ENCODE measurements around the gene DDIT4. TPM values are rescaled to one million over a fixed set of nuclear protein-coding genes. Genes with fewer than 3 reads are reported as not detected.

DDIT4 gene
- total RNA-seq, 1 donor from 2014 or later, result 257 TPM

- H3K79me2 ChIP-seq (ENCODE audit: low read depth), result no peaks in the 10 kb centered on the region
- H3K4me3 ChIP-seq, result no peak overlapping the region
- H3K4me1 ChIP-seq, result peaks cover 12% of the 10 kb centered on the region
- no peaks in the 10 kb centered on the region for H3K36me3 ChIP-seq
- Mint-ChIP-seq H3K9me3 (no peaks in the 10 kb centered on the region), H3K4me1 (peaks cover 32% of the 10 kb centered on the region), H3K27ac (no peak overlapping the region), H3K4me3 (no peak overlapping the region), H3K36me3 (no peaks in the 10 kb centered on the region), H3K27me3 (ENCODE audit: insufficient read depth, low read depth) (peaks cover 4% of the 10 kb centered on the region)
- no peak overlapping the region for H3K4me2 ChIP-seq
- no peaks in the 10 kb centered on the region for H3K27me3 ChIP-seq
- H3K9me3 ChIP-seq (ENCODE audit: low read depth), result no peaks in the 10 kb centered on the region
- H3K9ac ChIP-seq, result no peak overlapping the region
- H3K27ac ChIP-seq, result no peak overlapping the region
- no peaks in the 10 kb centered on the region for H4K20me1 ChIP-seq (ENCODE audit: low read depth)
- TF ChIP-seq, protein P1, sequence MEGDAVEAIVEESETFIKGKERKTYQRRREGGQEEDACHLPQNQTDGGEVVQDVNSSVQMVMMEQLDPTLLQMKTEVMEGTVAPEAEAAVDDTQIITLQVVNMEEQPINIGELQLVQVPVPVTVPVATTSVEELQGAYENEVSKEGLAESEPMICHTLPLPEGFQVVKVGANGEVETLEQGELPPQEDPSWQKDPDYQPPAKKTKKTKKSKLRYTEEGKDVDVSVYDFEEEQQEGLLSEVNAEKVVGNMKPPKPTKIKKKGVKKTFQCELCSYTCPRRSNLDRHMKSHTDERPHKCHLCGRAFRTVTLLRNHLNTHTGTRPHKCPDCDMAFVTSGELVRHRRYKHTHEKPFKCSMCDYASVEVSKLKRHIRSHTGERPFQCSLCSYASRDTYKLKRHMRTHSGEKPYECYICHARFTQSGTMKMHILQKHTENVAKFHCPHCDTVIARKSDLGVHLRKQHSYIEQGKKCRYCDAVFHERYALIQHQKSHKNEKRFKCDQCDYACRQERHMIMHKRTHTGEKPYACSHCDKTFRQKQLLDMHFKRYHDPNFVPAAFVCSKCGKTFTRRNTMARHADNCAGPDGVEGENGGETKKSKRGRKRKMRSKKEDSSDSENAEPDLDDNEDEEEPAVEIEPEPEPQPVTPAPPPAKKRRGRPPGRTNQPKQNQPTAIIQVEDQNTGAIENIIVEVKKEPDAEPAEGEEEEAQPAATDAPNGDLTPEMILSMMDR (IDR thresholded peaks at IDR 0.05), result no peak
- TF ChIP-seq EZH2 (IDR thresholded peaks at IDR 0.05) (no peak), EZH2phosphoT487 (IDR thresholded peaks at IDR 0.05) (no peak)
- H2AFZ ChIP-seq (replicated peaks), result no peak overlapping the region
- H3F3A ChIP-seq (ENCODE audit: low read depth), result no peaks in the 10 kb centered on the region
- no peak for DNase-seq (ENCODE audit: low spot score)
These were observed 37.9 kb downstream of the DDIT4 start for GRCh38 chr10:72311667-72312066.

GRCh38 chr10:72312865-72313391, 39.2 kb downstream of the DDIT4 start:
- Histone ChIP-seq H3K27ac (no peak overlapping the region), H3K4me2 (no peak overlapping the region), H3F3A (ENCODE audit: low read depth) (no peaks in the 10 kb centered on the region), H3K4me1 (peaks cover 12% of the 10 kb centered on the region), H3K4me3 (no peak overlapping the region), H3K9me3 (ENCODE audit: low read depth) (no peaks in the 10 kb centered on the region), H4K20me1 (ENCODE audit: low read depth) (no peaks in the 10 kb centered on the region), H3K9ac (no peak overlapping the region), H3K36me3 (no peaks in the 10 kb centered on the region), H3K79me2 (ENCODE audit: low read depth) (no peaks in the 10 kb centered on the region), H2AFZ (replicated peaks) (no peak overlapping the region), H3K27me3 (peaks cover under 1% of the 10 kb centered on the region)
- Mint-ChIP-seq H3K27me3 (ENCODE audit: insufficient read depth, low read depth) (peaks cover 7% of the 10 kb centered on the region), H3K4me1 (peaks cover 36% of the 10 kb centered on the region), H3K36me3 (no peaks in the 10 kb centered on the region), H3K9me3 (no peaks in the 10 kb centered on the region), H3K27ac (no peak overlapping the region), H3K4me3 (no peak overlapping the region)
- DNase-seq (ENCODE audit: low spot score), result no peak
- TF ChIP-seq, protein P1 (IDR thresholded peaks at IDR 0.05), result no peak
- TF ChIP-seq EZH2 (IDR thresholded peaks at IDR 0.05), result no peak
- no peak for TF ChIP-seq EZH2phosphoT487 (IDR thresholded peaks at IDR 0.05)

GRCh38 chr10:72314263-72314662, 40.5 kb downstream of the DDIT4 start:
- Mint-ChIP-seq H3K9me3 (no peaks in the 10 kb centered on the region), H3K4me1 (peaks cover 43% of the 10 kb centered on the region), H3K27ac (no peak overlapping the region), H3K4me3 (no peak overlapping the region), H3K27me3 (ENCODE audit: insufficient read depth, low read depth) (peaks cover 12% of the 10 kb centered on the region), H3K36me3 (no peaks in the 10 kb centered on the region)
- peaks cover 12% of the 10 kb centered on the region for H3F3A ChIP-seq (ENCODE audit: low read depth)
- DNase-seq (ENCODE audit: low spot score), result no peak
- H3K9ac ChIP-seq, result no peak overlapping the region
- H3K27me3 ChIP-seq, result peaks cover 14% of the 10 kb centered on the region
- no peak overlapping the region for H3K4me2 ChIP-seq
- H3K4me1 ChIP-seq, result peaks cover 16% of the 10 kb centered on the region
- TF ChIP-seq EZH2 (IDR thresholded peaks at IDR 0.05) (no peak), EZH2phosphoT487 (IDR thresholded peaks at IDR 0.05) (no peak)
- TF ChIP-seq, protein P1 (IDR thresholded peaks at IDR 0.05), result no peak
- H2AFZ ChIP-seq (replicated peaks), result no peak overlapping the region
- no peak overlapping the region for H3K27ac ChIP-seq
- no peak overlapping the region for H3K4me3 ChIP-seq
- H3K36me3 ChIP-seq, result no peaks in the 10 kb centered on the region
- H3K9me3 ChIP-seq (ENCODE audit: low read depth), result no peaks in the 10 kb centered on the region
- no peaks in the 10 kb centered on the region for H4K20me1 ChIP-seq (ENCODE audit: low read depth)
- H3K79me2 ChIP-seq (ENCODE audit: low read depth), result no peaks in the 10 kb centered on the region

Measured in neural progenitor cell (in vitro differentiated cells).